Panc1 (cell line): Measurements from ENCODE around the gene FAM81B.

ENCODE experiments used
- POLR2AphosphoS5 ChIP-seq: IDR thresholded peaks from 2 replicates; pipeline ENCODE4 v1.6.1; 2012; ENCODE audit warnings: mild to moderate bottlenecking, low read depth, low read length, moderate library complexity
- TF ChIP-seq, protein P1 (sequence below): fragments of 450-650 bp; IDR thresholded peaks from 2 replicates; pipeline ENCODE4 v1.5.1; 2017; ENCODE audit warnings: mild to moderate bottlenecking

DNA sequence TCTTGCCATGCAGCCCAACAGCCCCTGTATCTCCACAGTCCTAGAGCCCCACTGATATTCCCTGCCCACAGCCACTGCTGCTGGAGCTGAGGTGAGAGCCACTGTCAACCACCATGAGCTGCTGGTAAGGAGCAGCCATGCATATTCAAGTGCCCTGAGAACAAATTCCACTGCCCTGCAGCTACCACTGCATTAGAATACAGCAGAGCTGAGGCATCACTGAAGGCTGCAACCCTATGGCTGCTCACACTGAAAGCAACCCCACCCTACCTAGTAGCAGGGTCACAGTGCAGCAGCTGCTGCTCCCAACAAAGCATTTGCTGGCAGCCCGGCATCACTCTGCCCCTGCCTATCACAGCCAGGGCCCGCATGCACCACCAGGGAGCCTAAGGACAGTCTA is 95.0 kb downstream of the FAM81B start:
- TF ChIP-seq, protein P1, sequence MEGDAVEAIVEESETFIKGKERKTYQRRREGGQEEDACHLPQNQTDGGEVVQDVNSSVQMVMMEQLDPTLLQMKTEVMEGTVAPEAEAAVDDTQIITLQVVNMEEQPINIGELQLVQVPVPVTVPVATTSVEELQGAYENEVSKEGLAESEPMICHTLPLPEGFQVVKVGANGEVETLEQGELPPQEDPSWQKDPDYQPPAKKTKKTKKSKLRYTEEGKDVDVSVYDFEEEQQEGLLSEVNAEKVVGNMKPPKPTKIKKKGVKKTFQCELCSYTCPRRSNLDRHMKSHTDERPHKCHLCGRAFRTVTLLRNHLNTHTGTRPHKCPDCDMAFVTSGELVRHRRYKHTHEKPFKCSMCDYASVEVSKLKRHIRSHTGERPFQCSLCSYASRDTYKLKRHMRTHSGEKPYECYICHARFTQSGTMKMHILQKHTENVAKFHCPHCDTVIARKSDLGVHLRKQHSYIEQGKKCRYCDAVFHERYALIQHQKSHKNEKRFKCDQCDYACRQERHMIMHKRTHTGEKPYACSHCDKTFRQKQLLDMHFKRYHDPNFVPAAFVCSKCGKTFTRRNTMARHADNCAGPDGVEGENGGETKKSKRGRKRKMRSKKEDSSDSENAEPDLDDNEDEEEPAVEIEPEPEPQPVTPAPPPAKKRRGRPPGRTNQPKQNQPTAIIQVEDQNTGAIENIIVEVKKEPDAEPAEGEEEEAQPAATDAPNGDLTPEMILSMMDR = no peak
- no peak for TF ChIP-seq POLR2AphosphoS5
